Measurements from ENCODE around the gene PISD. TPM values are rescaled to one million over a fixed set of nuclear protein-coding genes. Genes with fewer than 3 reads are reported as not detected.
"Not testable (repeated sequence)": the region's sequence is repeated elsewhere in the genome, so short reads cannot be mapped to it uniquely, and the experiment has no call there.

PISD gene
- total RNA-seq (2021) (46.4 and 46.8 TPM in 2 replicates), Bru-seq, nascent RNA (percentile 89 among the genes with signal in this experiment), BruChase-seq, experiment 1, labeled RNA remaining after a 2-hour chase (percentile 88 among the genes with signal in this experiment), BruChase-seq, experiment 2, labeled RNA remaining after a 6-hour chase (percentile 91 among the genes with signal in this experiment)
- long read RNA-seq, transcript PISD-209 (8 exons, 1,963 nt), result major isoform, 34 of 114 reads
- long read RNA-seq, partial matches to known transcripts, result 6 of 114 reads
- long read RNA-seq, other reads (novel, unspliced or antisense), result 71 of 114 reads

DNA sequence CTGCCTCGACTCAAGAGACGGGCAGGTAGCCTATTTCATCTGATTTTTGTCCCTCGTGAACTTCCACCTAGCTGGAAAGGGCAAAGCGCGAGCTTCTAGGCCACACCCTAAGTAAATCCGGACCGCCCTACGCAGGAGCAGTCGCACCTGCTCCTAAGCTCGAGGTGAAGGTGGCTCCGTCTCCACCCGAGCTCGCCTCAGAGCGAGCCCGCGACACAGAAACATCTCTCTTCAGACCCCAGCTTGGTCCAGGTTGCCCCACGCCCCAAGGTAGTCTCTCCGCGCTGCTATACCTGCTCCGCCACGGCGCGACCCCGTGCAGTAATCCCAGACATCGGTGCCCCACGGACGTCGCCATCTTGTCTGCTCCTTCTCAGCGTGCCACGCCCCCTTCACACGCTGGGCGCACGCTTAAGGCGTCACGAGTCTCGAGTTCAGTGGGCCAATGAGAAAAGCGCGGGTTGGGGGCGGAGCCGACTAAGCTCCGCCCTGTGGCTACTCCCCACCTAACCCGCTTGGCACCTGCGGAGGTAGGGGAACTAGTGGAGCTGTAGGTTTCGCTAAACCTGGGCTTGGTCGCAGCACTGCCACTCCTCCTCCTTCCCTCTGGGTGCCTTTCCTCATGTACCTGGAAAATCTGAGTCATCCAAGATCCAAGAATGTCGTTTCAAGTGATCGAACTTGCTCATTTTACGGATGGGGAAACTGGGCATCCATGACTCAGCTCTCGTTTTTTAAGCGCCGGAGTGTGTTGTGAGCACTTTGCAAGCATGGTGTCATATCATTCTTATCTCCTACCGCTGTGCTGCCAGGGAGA is at the start of gene PISD:
Gene PISD, minus strand, starts transcription at position 365 of the 817 bp plus-strand sequence. Its CDS starts 7 bp downstream, at position 358.
- intact Hi-C loops (cut with micrococcal nuclease; ENCODE audit: unreplicated experiment), result loop anchor here (1.0 to 10.0 kb wide), 4 partner anchors 16 to 423 kb away; no protein-coding TSS in a partner anchor
- H2AFZ ChIP-seq, result peak within 1 kb of the TSS; percentile 78
- H3K27me3 ChIP-seq (ENCODE audit: insufficient read depth, low read depth), result no peaks in the 10 kb centered on the region
- H3K9me2 ChIP-seq (ENCODE audit: insufficient read depth), result no peaks in the 10 kb centered on the region
- TF ChIP-seq EZH2 (IDR thresholded peaks at IDR 0.05; ENCODE audit: low read depth), result no peak
- TF ChIP-seq, protein P1, sequence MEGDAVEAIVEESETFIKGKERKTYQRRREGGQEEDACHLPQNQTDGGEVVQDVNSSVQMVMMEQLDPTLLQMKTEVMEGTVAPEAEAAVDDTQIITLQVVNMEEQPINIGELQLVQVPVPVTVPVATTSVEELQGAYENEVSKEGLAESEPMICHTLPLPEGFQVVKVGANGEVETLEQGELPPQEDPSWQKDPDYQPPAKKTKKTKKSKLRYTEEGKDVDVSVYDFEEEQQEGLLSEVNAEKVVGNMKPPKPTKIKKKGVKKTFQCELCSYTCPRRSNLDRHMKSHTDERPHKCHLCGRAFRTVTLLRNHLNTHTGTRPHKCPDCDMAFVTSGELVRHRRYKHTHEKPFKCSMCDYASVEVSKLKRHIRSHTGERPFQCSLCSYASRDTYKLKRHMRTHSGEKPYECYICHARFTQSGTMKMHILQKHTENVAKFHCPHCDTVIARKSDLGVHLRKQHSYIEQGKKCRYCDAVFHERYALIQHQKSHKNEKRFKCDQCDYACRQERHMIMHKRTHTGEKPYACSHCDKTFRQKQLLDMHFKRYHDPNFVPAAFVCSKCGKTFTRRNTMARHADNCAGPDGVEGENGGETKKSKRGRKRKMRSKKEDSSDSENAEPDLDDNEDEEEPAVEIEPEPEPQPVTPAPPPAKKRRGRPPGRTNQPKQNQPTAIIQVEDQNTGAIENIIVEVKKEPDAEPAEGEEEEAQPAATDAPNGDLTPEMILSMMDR (conservative IDR thresholded peaks at IDR 0.05), result no peak
- H3K4me3 ChIP-seq, result peak within 1 kb of the TSS; percentile 79
- peaks cover 29% of the 10 kb centered on the region for H3F3A ChIP-seq (ENCODE audit: insufficient read depth, low read depth)
- no peaks in the 10 kb centered on the region for H3K9me3 ChIP-seq (ENCODE audit: insufficient read depth, low read depth)
- peaks cover 47% of the 10 kb centered on the region for H3K79me2 ChIP-seq (ENCODE audit: low read depth)
- peak within 1 kb of the TSS; percentile 98 for H3K27ac ChIP-seq
- BruUV-seq (replicated peaks), result no TSS peak
- H3K36me3 ChIP-seq (ENCODE audit: low read depth), result no peaks in the 10 kb centered on the region
- CTCF ChIA-PET, result interaction anchor here (0.6 to 1.6 kb wide), 3 partner anchors 12 to 308 kb away, joined by 4 to 11 read pairs (median 6); no protein-coding TSS in a partner anchor
- peaks cover 11% of the 10 kb centered on the region; the same call in 1 of the 2 replicates for H4K20me1 ChIP-seq (ENCODE audit: insufficient read depth)
- peak within 1 kb of the TSS; percentile 94 for H3K4me2 ChIP-seq
- peaks cover 28% of the 10 kb centered on the region for H3K4me1 ChIP-seq (replicated peaks; ENCODE audit: insufficient read depth)
- peak; percentile 98 to 99 for DNase-seq
- POLR2A ChIA-PET (ENCODE audit: unreplicated experiment), result interaction anchor here (0.5 to 1.4 kb wide), 17 partner anchors 9 to 1466 kb away, joined by 3 to 16 read pairs (median 5); partner anchors contain the start of gene RNF185

DNA sequence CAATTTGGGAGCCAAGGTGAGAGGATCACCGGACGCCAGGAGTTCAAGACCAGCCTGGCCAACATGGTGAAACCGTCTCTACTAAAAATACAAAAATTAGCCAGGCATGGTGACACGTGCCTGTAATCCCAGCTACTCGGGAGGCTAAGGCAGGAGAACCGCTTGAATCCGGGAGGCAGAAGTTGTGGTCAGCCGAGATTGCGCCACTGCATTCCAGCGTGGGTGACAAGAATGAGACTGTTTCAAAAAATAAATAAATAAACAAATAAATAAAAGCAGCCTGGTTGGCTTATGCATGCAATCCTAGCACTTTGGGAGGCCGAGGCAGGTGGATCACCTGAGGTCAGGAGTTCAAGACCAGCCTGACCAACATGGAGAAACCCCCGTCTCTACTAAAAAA is 49.2 kb upstream of the PISD start:
- H3K4me2 ChIP-seq; H3K27me3 ChIP-seq (ENCODE audit: insufficient read depth, low read depth); BruUV-seq (replicated peaks); H3K4me1 ChIP-seq (replicated peaks; ENCODE audit: insufficient read depth); H3K27ac ChIP-seq; H4K20me1 ChIP-seq (ENCODE audit: insufficient read depth); intact Hi-C loops (cut with micrococcal nuclease; ENCODE audit: unreplicated experiment); H3K79me2 ChIP-seq (ENCODE audit: low read depth); H2AFZ ChIP-seq; POLR2A ChIA-PET (ENCODE audit: unreplicated experiment); H3K9me2 ChIP-seq (ENCODE audit: insufficient read depth); H3K9me3 ChIP-seq (ENCODE audit: insufficient read depth, low read depth); H3K4me3 ChIP-seq; DNase-seq; H3F3A ChIP-seq (ENCODE audit: insufficient read depth, low read depth): not testable (repeated sequence)
- H3K36me3 ChIP-seq (ENCODE audit: low read depth), result peaks cover 36% of the 10 kb centered on the region
- CTCF ChIA-PET, result interaction anchor here (0.6 kb wide), 2 partner anchors 18 to 45 kb away, joined by 3 to 4 read pairs; no protein-coding TSS in a partner anchor

DNA sequence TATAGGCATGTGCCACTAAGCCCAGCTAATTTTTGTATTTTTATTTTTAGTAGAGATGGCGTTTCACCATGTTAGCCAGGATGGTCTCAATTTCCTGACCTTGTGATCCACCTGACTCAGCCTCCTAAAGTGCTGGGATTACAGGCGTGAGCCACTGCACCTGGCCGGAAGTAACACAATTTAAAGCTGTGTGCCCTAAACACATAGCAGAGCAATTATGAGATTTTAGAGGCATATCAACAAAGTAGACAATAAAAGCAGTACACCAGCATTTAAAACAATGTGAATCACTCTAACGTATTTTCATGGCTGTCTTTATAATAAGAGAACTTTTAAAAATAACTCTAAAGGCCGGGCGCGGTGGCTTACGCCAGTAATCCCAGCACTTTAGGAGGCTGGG is 45.5 kb upstream of the PISD start:
- no peaks in the 10 kb centered on the region for H3K79me2 ChIP-seq (ENCODE audit: low read depth)
- 0 out of 2 replicates have a peak, but pooled peaks cover 15% of the 10 kb centered on the region for H4K20me1 ChIP-seq (ENCODE audit: insufficient read depth)
- H3K9me3 ChIP-seq (ENCODE audit: insufficient read depth, low read depth), result no peaks in the 10 kb centered on the region
- H3K4me2 ChIP-seq, result no peak overlapping the region
- no peak for TF ChIP-seq EZH2 (IDR thresholded peaks at IDR 0.05; ENCODE audit: low read depth)
- TF ChIP-seq, protein P1 (conservative IDR thresholded peaks at IDR 0.05), result no peak
- no peak overlapping the region for H2AFZ ChIP-seq
- no peak overlapping the region for H3K4me3 ChIP-seq
- BruUV-seq (replicated peaks), result no TSS peak
- CTCF ChIA-PET, result interaction anchor here (0.6 kb wide), 1 partner anchor 10 kb away, joined by 5 read pairs; no protein-coding TSS in a partner anchor
- H3K9me2 ChIP-seq (ENCODE audit: insufficient read depth), result no peaks in the 10 kb centered on the region
- DNase-seq, result no peak
- peaks cover 13% of the 10 kb centered on the region; the same call in 1 of the 2 replicates for H3F3A ChIP-seq (ENCODE audit: insufficient read depth, low read depth)
- POLR2A ChIA-PET (ENCODE audit: unreplicated experiment), result no interaction called here
- H3K36me3 ChIP-seq (ENCODE audit: low read depth), result peaks cover 16% of the 10 kb centered on the region
- no peak overlapping the region for H3K27ac ChIP-seq
- H3K27me3 ChIP-seq (ENCODE audit: insufficient read depth, low read depth), result no peaks in the 10 kb centered on the region
- H3K4me1 ChIP-seq (replicated peaks; ENCODE audit: insufficient read depth), result no peaks in the 10 kb centered on the region
- intact Hi-C loops (cut with micrococcal nuclease; ENCODE audit: unreplicated experiment), result no loop called here

Measured in PC-9 (cell line).